Coronary artery (tissue), 2 donors: Measurements from ENCODE around the gene LSP1.
A peak's percentile ranks its signal among the peaks of the same experiment; 100 is the strongest.

Experiments used
- DNase-seq: peaks from one replicate; pipeline ENCODE4 v3.0.0-alpha.2; 2017; ENCODE audit warnings: low spot score
- H3K27ac ChIP-seq, 2 donors: fragments of 200-600 bp; sonication (generic); one replicate each; pipeline ENCODE4 v1.5.1; 2016 to 2019
- H3K4me3 ChIP-seq: fragments of 200-600 bp; sonication (generic); 2 replicates; pipeline ENCODE4 v1.5.1; 2016; ENCODE audit warnings: mild to moderate bottlenecking, moderate library complexity
- CTCF ChIP-seq: fragments of 200-600 bp; sonication (generic); IDR thresholded peaks from one replicate; pipeline ENCODE4 v1.5.1; 2019; ENCODE audit warnings: antibody characterized with exemption

LSP1 gene

GRCh38 chr11:1858154-1858553, 5.3 kb downstream of the LSP1 start:
- TF ChIP-seq CTCF = no peak
- H3K4me3 ChIP-seq = no peak overlapping the region
- no peak for DNase-seq
- H3K27ac ChIP-seq = no peak overlapping the region

GRCh38 chr11:1858576-1858975, 5.7 kb downstream of the LSP1 start:
- Histone ChIP-seq H3K27ac (no peak overlapping the region), H3K4me3 (no peak overlapping the region)
- TF ChIP-seq CTCF = no peak
- no peak for DNase-seq

- no peak for DNase-seq
- Histone ChIP-seq H3K4me3 (no peak overlapping the region), H3K27ac (no peak overlapping the region)
- TF ChIP-seq CTCF = no peak
Measured at GRCh38 chr11:1859004-1859403, 6.1 kb downstream of the LSP1 start.

- no peak for TF ChIP-seq CTCF
- H3K27ac ChIP-seq = no peak overlapping the region
- no peak for DNase-seq
- no peak overlapping the region for H3K4me3 ChIP-seq
Measured at GRCh38 chr11:1860108-1860507, 7.2 kb downstream of the LSP1 start.

- no peak for TF ChIP-seq CTCF
- no peak for DNase-seq
- Histone ChIP-seq H3K4me3 (no peak overlapping the region), H3K27ac (no peak overlapping the region)
Measured at GRCh38 chr11:1861435-1862411, 8.8 kb downstream of the LSP1 start.

GRCh38 chr11:1862588-1863351, 9.9 kb downstream of the LSP1 start:
- Histone ChIP-seq H3K4me3 (peak overlapping the region; percentile 60), H3K27ac (peak overlapping the region; percentile 86 to 93)
- DNase-seq = no peak
- TF ChIP-seq CTCF = no peak
